Measurements from ENCODE around the gene IMPACT.

- TF ChIP-seq POLR2A (IDR thresholded peaks at IDR 0.05) = no peak
- no peak for TF ChIP-seq CTCF (IDR thresholded peaks at IDR 0.05)
- no peak for TF ChIP-seq POLR2AphosphoS5 (IDR thresholded peaks at IDR 0.05)
- no peak for TF ChIP-seq EP300 (IDR thresholded peaks at IDR 0.05)
These were observed 56.4 kb downstream of the IMPACT start for GRCh38 chr18:24482821-24483220.

Data from suprapubic skin (tissue), 4 donors.